Common myeloid progenitor, CD34-positive (primary cell): ENCODE measurements around the gene CYB5D1.

Source experiments
- CTCF ChIA-PET: fragments of 350-600 bp; sonication (Branson Sonifier 250); formaldehyde crosslinking; loops from one replicate; lab custom pipeline; 2021; ENCODE audit warnings: antibody characterized with exemption; lab: Charles Lee
- POLR2A ChIA-PET: fragments of 350-600 bp; sonication (Branson Sonifier 250); formaldehyde crosslinking; loops from one replicate; lab custom pipeline; 2021; ENCODE audit warnings: antibody characterized with exemption; lab: Charles Lee
- DNase-seq, 3 donors: peaks; one replicate each; pipeline versions ENCODE4 v3.0.0 to v3.0.0-alpha.2; 2013
- H3K27ac ChIP-seq, 2 experiments: 1 replicate in 1 of 2; 2 replicates in 1 of 2; pipeline ENCODE4 v1.7.0; 2013; ENCODE audit warnings: inconsistent platforms in 2 of 2, low read length in 2 of 2, mild to moderate bottlenecking in 2 of 2, low read depth in 1 of 2, moderate library complexity in 1 of 2; ENCODE audit not compliant: severe bottlenecking in 2 of 2, insufficient read depth in 1 of 2, poor library complexity in 1 of 2
- H3K27me3 ChIP-seq, 5 experiments: replicated peaks in 2 of 5; 1 replicate in 3 of 5; 2 replicates in 2 of 5; pipeline versions ENCODE4 v1.6.1 to v1.7.0; 2013; ENCODE audit warnings: low read length in 4 of 5, mild to moderate bottlenecking in 2 of 5, moderate library complexity in 2 of 5, inconsistent platforms in 1 of 5; ENCODE audit not compliant: insufficient read depth in 5 of 5, control insufficient read depth in 4 of 5
- H3K36me3 ChIP-seq, 4 experiments: 1 replicate in 2 of 4; 2 replicates in 2 of 4; pipeline versions ENCODE4 v1.6.1 to v1.7.0; 2013; ENCODE audit warnings: low read length in 3 of 4, control low read depth in 1 of 4, mild to moderate bottlenecking in 1 of 4; ENCODE audit not compliant: control insufficient read depth in 4 of 4, insufficient read depth in 4 of 4
- H3K4me1 ChIP-seq, 4 experiments: 1 replicate in 3 of 4; 2 replicates in 1 of 4; pipeline versions ENCODE4 v1.6.1 to v1.7.1; 2013; ENCODE audit warnings: low read length in 3 of 4, mild to moderate bottlenecking in 3 of 4, control low read depth in 1 of 4, inconsistent platforms in 1 of 4, moderate library complexity in 1 of 4; ENCODE audit not compliant: control insufficient read depth in 4 of 4, insufficient read depth in 4 of 4; ENCODE audit errors: control extremely low read depth in 1 of 4
- H3K4me3 ChIP-seq, 7 experiments: 1 replicate in 4 of 7; 2 replicates in 3 of 7; pipeline versions ENCODE4 v1.5.1 to v1.7.0; 2013; ENCODE audit warnings: mild to moderate bottlenecking in 7 of 7, low read length in 6 of 7, moderate library complexity in 6 of 7, inconsistent platforms in 2 of 7, low read depth in 2 of 7, control low read depth in 1 of 7; ENCODE audit not compliant: insufficient read depth in 4 of 7, control insufficient read depth in 1 of 7; ENCODE audit errors: extremely low read depth in 1 of 7
- H3K9me3 ChIP-seq, 5 experiments: 1 replicate in 4 of 5; 2 replicates in 1 of 5; pipeline versions ENCODE4 v1.6.1 to v1.7.1; 2013; ENCODE audit warnings: low read length in 4 of 5, mild to moderate bottlenecking in 2 of 5, inconsistent platforms in 1 of 5, low read depth in 1 of 5, moderate library complexity in 1 of 5; ENCODE audit not compliant: control insufficient read depth in 4 of 5, insufficient read depth in 2 of 5; ENCODE audit errors: control extremely low read depth in 1 of 5
- WGBS: methylation state at CpG from one replicate; pipeline ENCODE4 v1.1.5; 2013; ENCODE audit not compliant: insufficient coverage; 5-methylcytosine and 5-hydroxymethylcytosine counted together

CYB5D1 gene

GRCh38 chr17:7841396-7841914 lies 16.3 kb upstream of the CYB5D1 start:
- peaks cover 21 to 83% (median 81%) of the 10 kb centered on the region in 4 experiments for H3K4me1 ChIP-seq

GRCh38 chr17:7841915-7842379 lies 15.9 kb upstream of the CYB5D1 start:
- Histone ChIP-seq H3K4me1 (peaks cover 20 to 79% (median 76%) of the 10 kb centered on the region in 4 experiments), H3K36me3 (peaks cover 0 to 30% (median 18%) of the 10 kb centered on the region in 4 experiments), H3K27me3 (no peaks in the 10 kb centered on the region), H3K4me3 (peak overlapping the region; percentile 49 to 90 (median 80)), H3K27ac (peak overlapping the region; percentile 94 to 96), H3K9me3 (no peaks in the 10 kb centered on the region)
- WGBS = under 1% methylated on average over 38 of the region's 46 CpGs
- DNase-seq = peak; percentile 89 to 96 (median 93)
- ChIA-PET CTCF (interaction anchor here (0.6 to 2.5 kb wide), 3 partner anchors 17 to 33 kb away, joined by 3 to 8 read pairs (median 3); no protein-coding TSS in a partner anchor), POLR2A (interaction anchor here (0.6 to 2.5 kb wide), 6 partner anchors 9 to 98 kb away, joined by 3 to 31 read pairs (median 10); partner anchors contain the start of genes CYB5D1, KDM6B and NAA38)

More at GRCh38 chr17:7841396-7841914, 16.3 kb upstream of the CYB5D1 start:
- H3K4me3 ChIP-seq = peak overlapping the region; percentile 18 to 90 (median 80)
- H3K27ac ChIP-seq = peak overlapping the region; percentile 94 to 96
- no peaks in the 10 kb centered on the region for H3K27me3 ChIP-seq
- WGBS = 6% methylated on average over 34 of the region's 34 CpGs
- peaks cover 0 to 26% (median 15%) of the 10 kb centered on the region in 4 experiments for H3K36me3 ChIP-seq
- ChIA-PET POLR2A (interaction anchor here (0.6 to 2.5 kb wide), 6 partner anchors 9 to 498 kb away, joined by 3 to 31 read pairs (median 10); partner anchors contain the start of genes CYB5D1, KDM6B and NAA38), CTCF (interaction anchor here (0.6 to 2.5 kb wide), 4 partner anchors 16 to 56 kb away, joined by 3 to 8 read pairs (median 4); no protein-coding TSS in a partner anchor)
- H3K9me3 ChIP-seq = no peaks in the 10 kb centered on the region
- peak; percentile 85 to 92 (median 89) for DNase-seq

- DNase-seq = peak; percentile 87 to 97 (median 97)
- H3K27me3 ChIP-seq = no peaks in the 10 kb centered on the region
- ChIA-PET CTCF (interaction anchor here (0.8 to 2.5 kb wide), 3 partner anchors 15 to 90 kb away, joined by 3 to 8 read pairs (median 7); partner anchors contain the start of genes CNTROB, CYB5D1, NAA38 and TRAPPC1), POLR2A (interaction anchor here (0.9 to 4.1 kb wide), 10 partner anchors 7 to 262 kb away, joined by 3 to 37 read pairs (median 6); partner anchors contain the start of genes CYB5D1, KDM6B, NAA38 and TP53)
- no peaks in the 10 kb centered on the region for H3K9me3 ChIP-seq
- H3K36me3 ChIP-seq = peaks cover 2 to 35% (median 22%) of the 10 kb centered on the region in 4 experiments
- H3K27ac ChIP-seq = peak overlapping the region; percentile 94 to 96
- WGBS = under 1% methylated on average over 32 of the region's 47 CpGs
- H3K4me1 ChIP-seq = peaks cover 13 to 72% (median 69%) of the 10 kb centered on the region in 4 experiments
- peak overlapping the region; percentile 49 to 90 (median 80) for H3K4me3 ChIP-seq
Observed at GRCh38 chr17:7842380-7843256, 15.2 kb upstream of the CYB5D1 start.

GRCh38 chr17:7843257-7843535 lies 14.6 kb upstream of the CYB5D1 start:
- H3K36me3 ChIP-seq = peaks cover 2 to 40% (median 24%) of the 10 kb centered on the region in 4 experiments
- H3K4me1 ChIP-seq = peaks cover 11 to 68% (median 66%) of the 10 kb centered on the region in 4 experiments
- no peaks in the 10 kb centered on the region for H3K27me3 ChIP-seq
- peak overlapping the region; percentile 94 to 96 for H3K27ac ChIP-seq
- peak overlapping the region; percentile 49 to 90 (median 80) for H3K4me3 ChIP-seq
- CTCF ChIA-PET = interaction anchor here (0.8 to 2.5 kb wide), 4 partner anchors 10 to 89 kb away, joined by 3 to 8 read pairs (median 5); partner anchors contain the start of genes CNTROB, CYB5D1, NAA38 and TRAPPC1
- POLR2A ChIA-PET = interaction anchor here (0.9 to 4.1 kb wide), 10 partner anchors 8 to 262 kb away, joined by 3 to 37 read pairs (median 6); partner anchors contain the start of genes CYB5D1, KDM6B, NAA38 and TP53
- H3K9me3 ChIP-seq = no peaks in the 10 kb centered on the region
- WGBS = 2% methylated on average over 12 of the region's 17 CpGs
- DNase-seq = no peak

- Histone ChIP-seq H3K27me3 (no peaks in the 10 kb centered on the region), H3K36me3 (peaks cover 2 to 44% (median 25%) of the 10 kb centered on the region in 4 experiments), H3K27ac (peak overlapping the region; percentile 94 to 96), H3K9me3 (no peaks in the 10 kb centered on the region), H3K4me1 (peaks cover 11 to 63% (median 62%) of the 10 kb centered on the region in 4 experiments), H3K4me3 (peak overlapping the region; percentile 59 to 90 (median 80))
- ChIA-PET CTCF (interaction anchor here (0.8 to 2.5 kb wide), 4 partner anchors 10 to 89 kb away, joined by 3 to 8 read pairs (median 5); partner anchors contain the start of genes CNTROB, CYB5D1, NAA38 and TRAPPC1), POLR2A (interaction anchor here (0.9 to 4.1 kb wide), 10 partner anchors 8 to 263 kb away, joined by 3 to 37 read pairs (median 6); partner anchors contain the start of genes CYB5D1, KDM6B, NAA38 and TP53)
- peak; percentile 93 to 97 (median 96) for DNase-seq
- WGBS = under 1% methylated on average over 36 of the region's 61 CpGs
Observed at GRCh38 chr17:7843536-7844291, 14.1 kb upstream of the CYB5D1 start.
